ENCODE results near the gene QKI.
"Not testable (repeated sequence)": the region's sequence is repeated elsewhere in the genome, so short reads cannot be mapped to it uniquely, and the experiment has no call there.

QKI gene

DNA sequence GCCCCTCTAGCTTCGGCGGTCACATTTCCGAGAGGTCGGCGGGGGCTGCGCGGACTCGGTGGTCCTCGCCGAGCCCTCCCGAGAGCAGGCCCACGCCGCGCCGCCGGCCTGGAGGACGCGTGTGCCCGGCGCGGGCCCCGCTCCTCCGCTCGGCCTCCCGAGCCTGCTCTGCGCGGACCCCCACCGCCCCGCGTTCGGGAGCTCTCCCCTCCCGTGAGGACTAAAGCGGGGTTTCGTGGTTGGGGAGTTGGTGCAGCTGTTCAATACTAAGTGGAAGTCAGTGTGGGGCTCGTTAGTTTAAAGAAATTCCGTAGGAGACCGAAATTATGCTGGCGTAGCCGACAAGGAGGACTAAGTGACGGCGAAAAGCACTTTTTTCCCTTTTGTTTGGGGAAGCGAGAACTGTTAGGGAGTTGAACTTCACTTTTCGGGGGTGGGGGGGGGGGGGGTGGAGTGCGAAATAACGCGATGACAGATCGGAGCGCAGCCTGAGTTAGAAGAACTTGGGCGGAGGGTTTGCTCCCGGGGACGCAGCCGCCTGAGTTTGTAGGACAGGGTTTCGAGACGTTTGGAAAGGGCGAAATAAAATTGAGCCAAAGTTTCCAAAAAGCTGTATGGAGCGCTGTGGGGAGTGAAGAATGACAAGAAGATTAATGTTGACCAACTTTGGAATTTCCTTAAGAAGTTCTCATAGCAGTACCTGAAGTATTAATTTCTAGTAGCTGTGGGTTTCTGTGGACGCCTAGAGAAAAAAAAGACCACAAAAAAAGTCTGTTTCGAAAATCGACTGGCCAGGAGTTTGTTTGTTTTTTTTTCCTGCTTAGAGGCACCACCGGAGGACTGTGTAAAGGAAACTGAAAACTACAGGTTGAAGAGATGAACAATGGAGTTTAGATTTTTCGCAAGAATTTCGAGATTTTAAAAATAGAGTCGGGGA lies 1.4 kb downstream of the QKI start:
- DNase-seq: peak; percentile 53

DNA sequence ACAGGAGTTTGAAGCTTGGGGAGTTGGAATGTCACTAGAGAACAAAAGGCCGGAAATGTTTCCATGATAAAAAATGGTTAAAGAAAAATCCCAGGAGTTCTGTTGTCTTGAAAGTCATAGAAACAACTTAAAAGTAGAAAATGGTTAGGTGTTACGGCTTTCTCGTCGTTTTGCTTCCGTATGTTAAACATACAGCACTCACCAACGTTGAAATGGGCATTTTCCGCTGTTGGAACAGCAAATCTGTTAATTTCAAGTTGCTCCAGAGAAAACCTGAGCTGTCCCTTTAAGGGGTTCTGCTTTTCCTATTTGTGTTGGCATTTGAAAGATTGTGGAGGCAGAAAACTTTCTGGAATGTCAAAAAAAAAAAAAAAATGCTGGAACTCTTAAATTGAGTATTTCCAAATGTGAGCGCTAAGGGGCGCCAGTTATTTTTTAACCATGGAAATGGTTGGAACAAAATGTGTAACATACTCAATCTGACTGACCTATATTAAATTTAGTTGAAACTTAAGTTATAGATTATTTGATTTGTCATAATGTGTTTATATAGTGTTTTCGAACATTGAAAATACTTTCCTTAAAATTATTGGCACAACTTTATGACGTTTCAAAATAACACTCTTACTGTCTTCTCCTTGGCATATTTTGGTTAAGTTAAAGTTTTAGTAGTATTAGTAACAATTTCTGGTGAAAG lies 2.2 kb downstream of the QKI start:
- DNase-seq: peak; percentile 56

DNA sequence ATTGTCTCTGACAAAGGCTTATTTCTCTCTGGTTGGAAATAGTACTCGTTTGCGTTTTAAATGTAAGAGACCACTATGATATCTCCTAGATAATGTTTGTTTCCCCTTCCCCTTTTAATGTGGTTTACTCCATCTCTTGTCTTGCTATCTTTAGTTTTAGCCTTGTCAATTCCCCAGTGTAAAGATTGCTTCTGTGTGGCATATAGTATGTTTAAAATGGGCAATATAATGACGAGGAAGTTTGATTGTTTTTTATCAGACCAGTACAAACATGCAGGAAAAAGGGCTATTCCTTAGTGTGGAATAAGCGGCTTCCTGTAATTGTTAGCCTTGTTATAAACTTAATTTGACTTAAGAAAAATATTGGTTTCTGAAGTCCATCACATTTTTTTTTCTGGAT lies 3.1 kb downstream of the QKI start:
- no peak for DNase-seq

DNA sequence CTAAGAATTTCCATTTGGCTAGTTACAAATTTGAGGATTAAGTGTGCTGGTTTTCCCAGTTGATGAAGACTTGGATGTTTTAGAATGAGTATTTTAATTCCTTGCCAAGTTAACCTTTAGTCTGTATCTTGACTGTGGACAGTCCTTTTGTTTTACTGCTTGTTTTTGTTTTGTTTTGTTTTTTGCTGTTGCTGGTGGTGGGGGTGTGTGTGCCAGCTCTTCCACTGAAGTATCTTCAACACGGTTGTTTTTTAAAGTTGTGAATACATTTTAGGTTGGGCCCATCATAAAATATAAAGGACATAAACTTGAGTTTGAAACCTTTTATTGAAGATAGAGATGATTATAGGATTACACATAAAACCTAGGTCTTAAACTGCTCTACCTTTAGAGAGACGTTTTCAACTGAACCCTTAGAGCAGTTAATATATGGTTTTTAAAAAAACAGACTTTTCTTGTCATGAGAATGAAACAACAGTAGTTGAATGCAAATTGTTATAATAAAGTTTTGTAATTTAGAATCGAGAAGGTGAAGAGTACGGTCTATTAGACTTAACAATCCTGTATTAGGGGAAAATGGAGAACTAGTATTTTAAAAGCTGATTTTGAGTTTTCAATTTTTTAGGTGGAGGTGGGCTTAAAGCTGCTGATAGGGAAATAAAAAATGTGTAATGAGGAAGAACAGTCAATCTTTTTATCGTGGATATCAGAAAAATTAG lies 4.0 kb downstream of the QKI start:
- DNase-seq: no peak

DNA sequence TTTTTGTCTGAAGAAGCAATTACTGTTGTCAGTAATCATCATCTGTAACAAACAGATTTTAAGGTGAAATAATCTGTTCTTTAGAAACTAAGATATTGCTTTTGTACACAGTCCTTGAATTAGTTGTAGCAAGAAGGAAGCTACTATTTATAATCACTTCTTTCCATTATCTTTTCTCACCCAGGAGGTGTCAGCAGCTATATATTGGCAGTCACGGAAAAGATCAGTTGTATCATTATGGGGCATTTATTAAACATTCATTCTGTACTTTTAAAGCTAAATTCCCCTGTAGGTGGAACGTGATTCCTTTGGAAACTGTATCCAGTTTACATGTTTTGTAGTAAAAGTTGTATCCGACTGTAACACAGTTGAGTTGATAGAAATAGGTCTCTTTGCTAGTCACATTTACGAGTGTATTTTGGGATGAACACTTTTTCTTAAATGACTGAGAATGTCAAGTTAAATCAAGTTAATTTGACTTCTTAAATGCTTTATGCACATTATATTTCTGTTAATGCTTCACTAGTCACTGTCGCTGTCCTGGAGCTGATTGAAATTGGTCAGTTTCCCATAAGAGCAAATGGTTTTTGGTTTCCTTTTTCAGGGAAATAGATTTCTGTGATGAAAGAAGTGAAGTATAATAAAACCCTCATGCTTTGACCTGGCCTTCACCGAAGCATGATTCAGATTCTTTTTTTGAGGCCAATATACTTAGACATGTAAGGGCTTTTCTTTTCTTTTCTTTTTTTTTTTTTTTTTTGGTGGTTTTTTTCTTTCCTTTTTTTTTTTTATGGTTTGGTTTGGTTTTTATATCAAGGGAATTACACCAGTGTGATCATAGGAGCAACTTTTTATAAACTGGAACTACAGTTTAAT lies 5.1 kb downstream of the QKI start:
- DNase-seq: no peak

DNA sequence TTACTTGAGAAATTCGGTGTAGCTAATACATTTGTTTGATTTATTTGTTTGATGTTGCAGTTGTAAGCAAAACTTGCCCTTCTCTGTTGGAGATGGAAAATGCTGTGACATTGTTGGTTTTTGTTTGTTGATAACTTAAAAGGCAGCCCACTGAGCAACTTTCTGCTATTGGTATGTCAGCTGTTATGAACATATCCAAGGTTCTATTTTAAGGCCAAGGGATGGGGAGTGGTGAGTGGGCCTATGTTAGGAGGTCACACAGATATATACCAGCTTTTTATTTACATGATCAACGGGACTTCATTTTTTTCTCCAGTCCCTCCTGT lies 5.7 kb downstream of the QKI start:
- DNase-seq: no peak

DNA sequence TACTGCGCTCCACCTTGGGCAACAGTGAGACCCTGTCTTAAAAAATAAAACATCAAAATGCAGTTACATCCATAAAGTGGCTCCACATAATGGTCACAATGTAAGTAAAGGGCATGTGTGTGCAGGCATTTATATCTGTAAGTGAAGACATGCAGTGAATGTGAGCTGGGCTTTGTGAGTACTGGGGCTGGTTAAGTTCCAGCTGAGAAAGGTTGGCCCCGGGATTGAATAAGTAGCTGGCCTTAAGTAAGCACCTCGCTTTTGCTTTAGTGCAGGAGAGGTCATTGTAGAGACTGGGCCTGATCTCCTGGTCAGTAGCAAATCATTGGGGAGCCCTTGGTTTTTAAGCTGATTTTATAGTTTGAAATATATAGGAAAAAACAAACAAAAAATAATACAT lies 8.0 kb downstream of the QKI start:
- no peak for DNase-seq

DNA sequence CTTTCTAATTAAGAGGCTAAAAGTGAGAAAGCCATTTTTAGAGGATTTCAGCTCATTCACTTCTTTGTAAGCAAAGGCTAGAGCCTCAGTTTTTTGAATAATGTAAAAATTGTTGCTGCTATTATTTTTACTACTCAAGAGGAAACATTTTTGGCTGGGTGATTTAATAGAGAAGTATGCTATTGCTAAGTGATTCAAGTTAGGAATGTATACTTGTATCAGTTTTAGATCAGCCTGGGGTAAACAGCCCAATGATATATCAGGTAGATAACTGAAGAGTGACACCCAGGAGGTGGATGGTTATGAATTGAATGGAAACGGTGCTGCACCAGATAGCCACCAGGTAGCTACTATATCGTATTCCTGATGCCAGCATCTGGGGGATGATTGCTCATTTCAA lies 9.2 kb downstream of the QKI start:
- DNase-seq: no peak

DNA sequence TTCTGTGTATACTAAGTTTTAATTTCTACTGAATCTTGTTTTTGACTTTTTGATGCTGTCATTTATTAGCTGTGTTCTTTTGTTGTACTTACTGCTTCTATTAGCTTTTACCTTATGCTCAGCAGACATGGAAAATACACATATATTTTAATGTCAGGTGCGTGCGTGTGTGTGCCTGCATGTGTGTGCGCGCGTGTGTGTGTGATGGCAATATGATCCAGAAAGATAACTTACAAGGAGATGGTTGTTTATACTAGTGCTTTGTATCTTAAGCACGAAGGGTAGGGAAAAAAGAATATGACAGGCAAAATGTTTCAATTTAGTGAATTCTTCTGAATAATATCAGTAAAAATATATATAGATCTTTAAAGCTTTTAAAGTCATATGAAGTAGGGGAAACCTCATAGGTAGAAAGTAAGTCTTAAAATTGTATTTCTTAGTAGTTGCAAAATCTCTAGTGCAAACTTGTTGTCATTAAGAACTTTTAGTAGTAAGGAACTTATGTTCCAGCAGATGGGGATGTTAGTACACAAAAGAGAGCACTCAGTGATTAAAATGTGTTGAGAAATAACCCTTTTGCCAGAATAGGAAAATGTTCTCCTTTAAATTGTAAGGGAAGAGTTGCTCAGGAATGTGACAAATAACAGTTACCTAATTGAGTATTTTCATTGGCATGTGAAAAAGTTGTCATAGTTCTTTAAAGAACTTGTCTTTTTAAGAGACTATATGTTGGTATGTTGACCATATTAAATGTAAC lies 13.2 kb downstream of the QKI start:
- DNase-seq: no peak

DNA sequence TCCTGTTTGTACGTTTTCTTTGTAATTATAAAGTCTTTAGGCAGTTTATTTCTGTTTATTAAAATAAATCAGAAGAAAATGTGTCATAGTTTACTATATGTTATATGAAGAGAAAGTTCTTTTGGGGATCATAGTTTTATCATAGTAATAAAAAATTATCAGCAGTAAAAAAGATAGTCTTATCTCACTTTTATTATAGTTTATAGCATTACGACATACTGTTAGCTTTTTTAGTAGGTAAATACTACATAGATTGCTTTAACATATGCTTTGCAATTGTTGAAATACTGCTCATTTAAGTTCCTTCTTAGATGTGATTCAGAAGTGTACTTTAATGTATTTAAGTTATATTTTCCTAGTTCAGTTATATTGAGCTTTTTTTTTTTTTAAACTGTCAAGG lies 13.9 kb downstream of the QKI start:
- no peak for DNase-seq

DNA sequence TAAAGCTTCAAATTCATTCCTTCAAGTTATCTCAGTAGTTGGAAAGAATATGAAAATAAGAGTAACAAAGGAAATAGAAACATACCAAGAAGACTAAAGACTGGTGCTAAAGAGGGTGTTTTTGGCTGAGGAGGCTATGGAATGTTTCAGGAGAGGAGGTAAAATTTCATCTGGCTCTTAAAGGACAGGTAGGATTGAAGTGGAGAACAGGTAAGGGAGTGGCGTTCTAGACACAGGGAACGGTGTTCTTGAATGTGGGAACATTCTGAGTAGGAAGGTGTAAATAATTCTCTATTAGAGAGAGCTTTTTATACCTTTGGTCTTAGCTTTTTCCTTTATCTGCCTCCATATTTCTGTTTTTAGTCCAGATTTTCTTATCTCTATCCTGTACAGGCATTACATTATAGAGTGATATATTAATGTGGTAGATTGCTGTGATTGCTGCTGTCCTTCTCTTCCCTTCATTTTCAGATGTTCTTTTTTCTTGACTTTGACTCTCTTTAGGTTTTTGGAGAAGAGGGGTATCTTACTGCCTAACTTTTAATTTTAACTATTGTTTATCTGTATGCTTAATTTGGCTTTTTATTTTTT lies 15.4 kb downstream of the QKI start:
- no peak for DNase-seq

DNA sequence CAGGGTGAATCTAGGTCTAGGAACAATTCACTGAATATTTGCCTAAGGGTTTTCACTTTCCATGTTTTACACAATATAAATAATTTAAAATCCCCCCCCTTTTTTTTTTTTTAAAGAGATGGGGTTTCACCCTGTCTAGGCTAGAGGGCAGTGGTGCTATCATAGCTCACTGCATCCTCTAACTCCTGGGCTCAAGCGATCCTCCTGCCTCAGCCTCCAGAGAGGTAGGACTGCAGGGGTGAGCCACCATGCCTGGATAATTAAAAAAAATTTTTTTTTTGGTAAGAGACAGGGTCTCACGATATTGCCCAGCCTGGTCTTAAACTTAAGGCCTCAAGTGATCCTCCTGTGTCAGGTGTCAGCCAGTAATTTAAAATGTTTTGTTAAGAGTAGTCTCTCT lies 17.8 kb downstream of the QKI start:
- DNase-seq: no peak

DNA sequence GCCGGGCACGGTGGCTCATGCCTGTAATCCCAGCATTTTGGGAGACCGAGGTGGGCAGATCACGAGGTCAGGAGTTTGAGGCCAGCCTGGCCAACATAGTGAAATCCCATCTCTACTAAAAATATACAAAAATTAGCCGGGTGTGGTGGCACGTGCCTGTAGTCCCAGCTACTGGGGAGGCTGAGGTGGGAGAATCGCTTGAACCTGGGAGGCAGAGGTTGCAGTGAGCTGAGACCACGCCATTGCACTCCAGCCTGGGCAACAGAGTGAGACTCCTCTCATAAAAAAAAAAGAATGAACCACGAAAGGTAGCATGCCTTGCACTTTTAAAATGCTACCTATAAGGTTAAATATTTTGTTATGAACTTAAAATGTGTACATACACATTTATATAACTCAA lies 19.0 kb downstream of the QKI start:
- not testable (repeated sequence) for DNase-seq

DNA sequence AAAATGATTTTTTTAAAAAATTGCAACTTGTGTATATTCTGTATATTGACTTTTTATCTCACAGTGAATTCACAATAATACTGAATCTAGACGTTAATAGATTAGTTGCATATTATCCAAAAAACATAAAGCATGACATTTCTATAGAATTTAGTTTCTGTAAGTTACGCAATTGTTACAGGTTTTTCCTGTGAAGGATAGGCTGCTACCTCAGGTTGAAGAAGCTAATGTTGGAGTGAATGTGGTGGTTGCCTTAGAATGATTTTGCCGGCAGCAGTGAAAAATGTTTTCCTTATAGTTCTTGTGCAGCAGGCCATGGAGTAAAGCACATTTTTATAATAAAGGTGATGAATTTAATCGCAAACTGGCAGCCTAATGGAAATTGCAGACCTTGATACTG lies 20.5 kb downstream of the QKI start:
- no peak for DNase-seq

DNA sequence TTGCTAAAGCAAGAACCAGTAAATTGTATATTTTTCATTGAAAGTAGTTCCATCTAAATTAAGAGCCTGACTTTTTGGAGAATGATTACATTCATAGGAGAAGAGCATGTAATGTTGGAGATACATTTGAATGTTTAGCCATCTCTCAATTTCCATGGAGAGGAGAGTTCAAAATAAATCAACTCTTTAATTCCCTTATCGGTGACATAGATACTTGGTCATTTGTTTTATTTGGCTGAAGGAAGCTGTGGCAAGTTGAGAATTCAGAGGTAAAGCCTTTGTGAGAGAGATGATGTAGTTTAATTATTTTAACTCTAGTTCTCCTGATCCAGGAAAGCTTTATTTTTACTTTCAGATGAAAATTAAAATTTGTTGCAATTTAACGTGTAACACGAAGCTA lies 22.3 kb downstream of the QKI start:
- DNase-seq: no peak

DNA sequence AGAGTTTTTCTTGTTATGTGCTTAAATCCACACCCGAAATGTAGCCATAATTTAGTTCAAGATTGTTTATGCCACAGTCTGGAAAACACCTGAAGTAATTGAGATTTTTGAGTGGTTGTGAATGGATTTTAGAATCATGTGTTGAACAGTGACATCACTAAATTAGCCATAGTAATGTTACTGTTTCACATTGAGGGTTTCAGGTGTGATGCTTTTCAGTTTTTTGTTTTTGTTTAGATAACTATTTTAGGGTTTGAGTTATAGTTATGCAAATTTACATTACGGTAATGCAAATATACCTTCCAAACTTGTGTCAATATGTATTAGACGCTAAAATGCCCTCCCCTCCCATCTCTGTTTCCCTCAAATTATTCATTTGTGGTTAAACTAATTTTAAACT lies 22.9 kb downstream of the QKI start:
- DNase-seq: no peak

DNA sequence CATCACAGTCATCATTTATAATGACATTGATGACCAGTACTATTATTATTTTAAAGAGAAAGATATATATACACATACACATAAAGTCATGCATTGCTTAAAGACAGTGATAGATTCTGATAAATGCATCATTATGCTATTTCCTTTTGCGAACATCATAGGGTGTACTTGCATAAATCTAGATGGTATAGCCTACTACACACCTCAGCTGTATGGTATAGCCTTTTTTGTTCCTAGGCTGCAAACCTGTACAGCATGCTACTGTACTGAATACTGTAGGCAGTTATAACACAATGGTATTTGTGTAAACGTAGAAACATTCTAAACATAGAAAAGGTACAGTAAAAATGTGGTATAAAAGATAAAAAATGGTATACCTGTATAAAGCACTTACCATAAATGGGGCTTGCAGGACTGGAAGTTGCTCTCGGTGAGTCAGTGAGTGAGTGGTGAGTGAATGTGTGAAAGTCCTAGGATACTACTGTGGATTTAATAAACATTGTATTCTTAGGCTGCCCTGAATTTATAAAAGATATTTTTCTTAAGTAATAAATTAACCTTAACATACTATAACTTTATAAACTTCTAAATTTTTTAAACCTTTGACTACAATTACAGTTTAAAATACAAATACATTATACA lies 23.9 kb downstream of the QKI start:
- no peak for DNase-seq

DNA sequence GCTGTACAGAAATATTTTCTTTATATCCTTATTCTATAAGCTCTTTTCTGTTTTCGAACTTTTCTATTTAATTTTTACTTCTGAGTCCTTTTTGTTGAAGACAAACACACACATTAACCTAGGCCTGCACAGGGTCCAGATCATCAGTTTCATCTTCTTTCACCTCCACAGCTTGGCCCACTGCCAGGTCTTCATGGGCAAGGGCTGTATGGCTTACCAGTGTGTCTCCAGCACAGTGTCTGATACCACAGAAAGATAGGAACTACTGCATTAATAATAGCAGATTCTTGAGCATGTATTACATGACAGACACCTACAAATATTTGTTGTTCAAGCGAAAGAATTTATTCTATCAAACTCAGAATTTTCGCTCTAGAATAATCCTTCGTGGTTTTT lies 24.4 kb downstream of the QKI start:
- peak; percentile 59 for DNase-seq

DNA sequence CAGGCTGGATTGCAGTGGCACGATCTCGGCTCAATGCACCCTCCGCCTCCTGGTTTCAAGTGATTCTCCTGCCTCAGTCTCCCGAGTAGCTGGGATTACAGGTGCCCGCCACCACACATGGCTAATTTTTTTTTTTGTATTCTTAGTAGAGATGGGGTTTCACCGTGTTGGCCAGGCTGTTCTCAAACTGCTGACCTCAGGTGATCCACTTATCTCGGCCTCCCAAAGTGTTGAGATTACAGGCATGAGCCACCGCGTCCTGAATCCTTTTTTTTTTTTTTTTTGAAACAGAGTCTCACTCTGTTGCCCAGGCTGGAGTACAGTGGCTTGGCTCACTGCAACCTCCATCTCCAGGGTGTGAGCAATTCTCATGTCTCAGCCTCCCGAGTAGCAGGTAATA lies 24.9 kb downstream of the QKI start:
- DNase-seq: not testable (repeated sequence)

DNA sequence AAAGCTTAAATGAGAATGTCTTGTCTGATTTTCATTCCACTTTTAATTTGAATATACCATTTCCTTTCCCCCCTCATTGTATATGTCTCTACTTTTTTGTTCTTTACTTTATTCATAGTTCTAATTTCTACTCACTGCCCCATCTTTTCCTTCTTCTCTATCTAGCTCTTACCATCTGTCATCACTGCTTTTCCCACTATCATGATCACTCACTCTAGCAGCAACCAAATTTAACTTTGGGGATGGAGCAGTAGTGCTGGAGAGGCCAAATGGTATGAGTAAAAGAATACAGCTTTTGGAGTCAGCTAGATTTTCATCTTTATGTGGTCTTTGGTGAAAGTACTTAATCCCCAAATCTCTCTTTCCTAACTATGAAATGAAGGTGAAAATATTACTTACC lies 25.5 kb downstream of the QKI start:
- no peak for DNase-seq

DNA sequence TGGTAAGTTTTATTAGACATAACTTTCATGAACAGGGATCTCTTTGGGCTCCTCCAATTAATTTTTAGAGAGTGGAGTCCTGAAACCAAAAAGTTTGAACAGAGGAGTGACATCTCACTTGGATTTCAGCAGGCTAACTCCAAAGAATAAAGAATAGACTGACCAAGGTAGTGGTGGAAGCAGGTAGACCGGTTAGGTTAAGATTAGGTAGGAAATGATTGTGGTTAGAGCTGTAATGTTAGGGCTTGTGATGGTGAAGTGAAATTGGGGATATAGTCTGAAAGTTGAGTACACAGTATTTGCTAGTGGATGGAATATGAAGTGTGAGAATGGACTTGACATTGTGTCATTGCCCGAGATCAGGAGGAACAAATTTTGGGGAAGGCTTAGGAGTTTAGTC lies 27.8 kb downstream of the QKI start:
- no peak for DNase-seq

Data from CD4-positive, alpha-beta T cell treated with Interleukin-17A for 4 hours (primary cell).